Myocyte (in vitro differentiated cells): ENCODE results near the gene TUBGCP2. TPM values are rescaled to one million over a fixed set of nuclear protein-coding genes. Genes with fewer than 3 reads are reported as not detected.
"Not testable (repeated sequence)": the region's sequence is repeated elsewhere in the genome, so short reads cannot be mapped to it uniquely, and the experiment has no call there.

Experiments
- DNase-seq: peaks from one replicate; pipeline ENCODE4 v3.0.0-alpha.2; 2012; ENCODE audit warnings: low read depth
- total RNA-seq: library from RNA; depleted of rRNA; stranded (reverse); fragments of >200 nt; gene quantifications from 2 replicates; pipeline ENCODE4 v1.2.3, GENCODE V29; 2014

Gene TUBGCP2
- total RNA-seq, 1 donor from 2014 or later: 71.5 TPM

- no peak for DNase-seq
Measured at GRCh38 chr10:133267829-133268228, 40.8 kb downstream of the TUBGCP2 start.

DNA sequence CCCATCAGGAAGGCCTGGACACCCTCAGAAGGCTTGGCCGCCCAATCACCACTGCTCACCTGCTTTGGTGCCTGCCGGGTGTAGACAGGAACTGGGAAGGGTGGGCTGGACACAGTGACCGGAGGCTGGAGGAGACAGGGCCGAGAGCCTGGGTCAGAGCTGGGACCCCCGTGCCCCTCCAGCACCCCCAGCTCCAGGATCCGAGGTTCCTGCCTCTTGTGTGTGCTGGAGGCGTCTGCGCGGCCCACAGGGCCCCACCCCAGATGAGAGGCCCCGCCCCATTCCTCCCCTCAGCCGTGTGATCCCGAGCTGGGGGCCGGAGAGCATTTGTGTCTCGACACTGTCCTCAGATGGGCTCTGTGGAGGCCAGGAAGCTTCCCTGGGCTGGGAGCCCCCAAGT, 41.4 kb downstream of the TUBGCP2 start:
- no peak for DNase-seq

GRCh38 chr10:133266056-133266795, 42.4 kb downstream of the TUBGCP2 start:
- no peak for DNase-seq

- not testable (repeated sequence) for DNase-seq
Measured at GRCh38 chr10:133265052-133265451, 43.6 kb downstream of the TUBGCP2 start.

GRCh38 chr10:133264461-133264860, 44.2 kb downstream of the TUBGCP2 start:
- DNase-seq: no peak

- DNase-seq: no peak
Measured at GRCh38 chr10:133263674-133264073, 45.0 kb downstream of the TUBGCP2 start.

- DNase-seq: no peak
Measured at GRCh38 chr10:133262696-133263095, 46.0 kb downstream of the TUBGCP2 start.

GRCh38 chr10:133261726-133262325, 46.8 kb downstream of the TUBGCP2 start:
- DNase-seq: peak; percentile 64

GRCh38 chr10:133260895-133261725, 47.6 kb downstream of the TUBGCP2 start:
- peak; percentile 51 for DNase-seq

- DNase-seq: no peak
Measured at GRCh38 chr10:133259602-133259989, 49.1 kb downstream of the TUBGCP2 start.

DNA sequence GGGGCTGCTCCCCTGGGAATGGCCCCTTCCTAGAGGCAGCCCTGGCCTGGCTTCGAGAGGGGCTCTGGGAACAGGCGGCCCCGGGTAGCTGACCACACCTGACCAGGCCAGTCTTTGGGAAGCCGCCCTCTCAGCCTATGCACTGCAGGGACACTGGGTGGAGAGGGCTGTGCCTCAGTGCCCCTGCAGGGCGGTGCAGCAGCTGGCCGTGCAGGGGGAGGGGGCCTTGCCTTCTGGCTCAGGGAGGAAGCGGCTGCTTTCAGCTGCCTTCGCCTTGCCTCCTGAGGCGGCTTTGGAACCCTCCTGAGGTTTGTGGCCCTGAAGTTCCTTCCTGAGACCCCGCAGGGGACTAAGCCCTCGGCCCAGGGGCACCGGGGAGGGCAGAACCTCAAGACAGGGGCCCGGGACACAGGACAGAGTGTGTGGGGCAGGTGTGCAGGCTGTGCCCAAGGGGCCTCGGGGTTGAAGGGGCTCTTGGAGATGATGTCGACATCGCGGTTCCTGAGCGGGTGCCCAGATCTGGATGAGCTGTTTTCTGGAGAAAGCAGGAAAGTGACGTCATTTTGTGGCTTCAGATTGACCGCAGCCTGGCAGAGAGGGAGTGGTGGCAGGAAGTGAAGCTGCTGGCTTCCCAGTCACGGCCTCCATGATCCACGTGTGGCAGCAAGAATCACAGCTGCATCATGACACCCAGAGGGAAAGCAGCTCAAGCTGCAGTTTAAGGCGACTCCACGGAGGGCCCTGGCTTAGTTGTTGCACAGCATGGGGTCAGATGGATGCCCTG, 49.7 kb downstream of the TUBGCP2 start:
- DNase-seq: peak; percentile 99

- DNase-seq: peak; percentile 14
Measured at GRCh38 chr10:133258066-133258817, 50.4 kb downstream of the TUBGCP2 start.

GRCh38 chr10:133257489-133258065, 51.1 kb downstream of the TUBGCP2 start:
- no peak for DNase-seq

- no peak for DNase-seq
Measured at GRCh38 chr10:133255323-133255722, 53.3 kb downstream of the TUBGCP2 start.

GRCh38 chr10:133254421-133255120, 54.1 kb downstream of the TUBGCP2 start:
- DNase-seq: no peak

DNA sequence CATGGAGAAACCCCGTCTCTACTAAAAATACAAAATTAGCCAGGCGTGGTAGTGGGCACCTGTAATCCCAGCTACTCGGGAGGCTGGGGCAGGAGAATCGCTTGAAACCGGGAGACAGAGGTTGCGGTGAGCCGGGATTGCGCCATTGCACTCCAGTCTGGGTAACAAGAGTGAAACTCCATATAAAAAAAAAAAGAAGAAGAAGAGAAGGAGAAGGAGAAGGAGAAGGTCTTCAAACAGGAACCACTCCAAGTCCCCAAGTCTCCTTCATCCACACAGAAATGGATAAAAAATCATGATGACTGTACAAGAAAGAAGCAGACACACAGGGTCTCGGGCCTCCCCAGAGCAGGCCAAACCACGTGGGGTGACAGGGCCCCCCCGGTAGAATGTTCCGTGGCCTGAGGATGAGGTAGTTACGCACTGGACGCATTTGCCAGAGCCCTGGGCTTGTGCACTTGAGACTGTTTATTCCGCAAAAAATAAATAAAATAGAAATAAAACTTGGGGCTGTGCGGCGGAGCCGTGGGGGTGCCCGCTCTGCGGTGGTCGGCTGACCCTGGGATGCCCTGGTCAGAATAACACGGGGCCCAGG, 55.2 kb downstream of the TUBGCP2 start:
- no peak for DNase-seq

GRCh38 chr10:133252223-133252552, 56.5 kb downstream of the TUBGCP2 start:
- no peak for DNase-seq

- peak; percentile 54 for DNase-seq
Measured at GRCh38 chr10:133251388-133252222, 57.1 kb downstream of the TUBGCP2 start.
